NT2/D1 (cell line): ENCODE measurements around the gene PLCD1.

Source experiments
- YY1 ChIP-seq: IDR thresholded peaks from 2 replicates; pipeline ENCODE4 v1.6.1; 2011; ENCODE audit not compliant: insufficient read length, insufficient read depth
- ZNF274 ChIP-seq: IDR thresholded peaks from 2 replicates; pipeline ENCODE4 v1.6.1; 2011; ENCODE audit warnings: mild to moderate bottlenecking, low read depth, low read length

DNA sequence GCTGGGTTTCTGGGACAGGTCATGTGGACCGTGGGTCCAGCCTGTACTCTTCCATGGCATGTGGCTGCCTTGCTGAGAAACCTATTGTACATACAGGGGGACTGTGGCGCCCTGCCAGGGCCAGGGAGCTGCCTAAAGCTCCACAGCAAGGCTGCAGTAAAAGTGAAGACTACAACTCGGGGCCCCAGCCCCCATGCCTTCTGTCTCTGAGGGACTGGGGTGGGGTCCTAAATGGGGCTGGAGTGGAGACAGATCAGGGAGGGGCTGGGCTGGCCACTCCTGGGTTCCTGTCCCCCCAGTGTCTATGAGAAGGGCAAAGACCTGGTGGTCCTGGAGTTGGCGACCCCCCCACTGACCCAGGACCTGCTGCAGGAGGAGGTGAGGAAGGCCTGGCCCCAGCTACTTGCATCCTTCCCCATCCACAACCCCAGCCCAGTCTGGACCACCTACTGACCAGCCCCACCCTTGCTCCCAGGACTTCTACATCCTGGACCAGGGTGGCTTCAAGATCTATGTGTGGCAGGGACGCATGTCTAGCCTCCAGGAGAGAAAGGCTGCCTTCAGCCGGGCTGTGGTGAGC, 31.6 kb downstream of the PLCD1 start:
- TF ChIP-seq ZNF274 (no peak), YY1 (no peak)
